GM19463 (cell line): ENCODE measurements around the gene TDRD7.
"Not testable (repeated sequence)": the region's sequence is repeated elsewhere in the genome, so short reads cannot be mapped to it uniquely, and the experiment has no call there.

Experiments used
- ATAC-seq: cut with Tn5 transposase; IDR thresholded peaks from one replicate; pipeline ENCODE4 v1.9.1; 2021; ENCODE audit warnings: mild to moderate bottlenecking, moderate library complexity; ENCODE audit not compliant: unreplicated experiment

The TDRD7 gene

DNA sequence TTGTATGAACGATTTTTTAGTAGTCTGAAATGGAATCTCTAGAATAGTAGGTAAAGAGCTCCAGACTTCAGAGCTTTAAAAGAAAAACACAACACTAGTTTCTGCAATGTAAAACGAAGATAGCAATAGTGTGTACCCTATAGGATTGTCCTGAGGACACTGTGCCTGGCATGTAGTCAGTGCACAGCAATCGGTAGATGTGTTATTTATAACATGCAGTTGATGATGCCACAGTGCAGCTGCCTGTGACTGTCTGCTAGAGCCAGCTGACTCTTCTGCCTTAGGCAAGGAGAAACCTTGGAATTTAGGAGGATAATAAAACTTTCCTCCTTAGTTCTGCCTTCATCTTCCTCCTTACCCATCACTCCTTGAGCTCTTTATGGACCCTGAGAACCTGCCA, 61.8 kb downstream of the TDRD7 start:
- no peak for ATAC-seq

DNA sequence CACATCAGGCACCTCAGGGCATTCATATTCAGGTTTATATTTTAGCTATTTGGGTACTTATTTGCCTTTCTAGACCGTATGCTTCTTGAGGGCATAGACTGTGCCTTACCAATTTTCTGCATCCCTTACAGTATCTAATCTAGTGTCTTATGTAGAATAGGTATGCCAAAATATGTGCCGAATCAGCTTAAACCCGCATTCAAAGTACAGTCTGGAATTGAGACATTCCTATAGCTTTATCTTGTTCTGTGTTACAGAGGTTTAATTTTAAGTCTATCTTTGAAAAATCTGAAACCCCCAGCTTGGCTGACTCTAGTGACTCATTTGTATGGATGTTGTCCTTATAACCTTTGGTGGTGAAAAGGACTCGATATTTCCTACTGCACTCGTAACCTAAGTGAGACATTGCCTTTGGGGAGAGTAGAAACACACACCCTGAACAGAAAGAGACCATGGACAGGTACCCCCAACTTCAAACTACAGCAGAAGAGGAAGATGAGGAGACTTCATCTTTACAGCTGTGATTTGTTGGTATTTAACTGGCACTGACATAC, 62.6 kb downstream of the TDRD7 start:
- no peak for ATAC-seq

DNA sequence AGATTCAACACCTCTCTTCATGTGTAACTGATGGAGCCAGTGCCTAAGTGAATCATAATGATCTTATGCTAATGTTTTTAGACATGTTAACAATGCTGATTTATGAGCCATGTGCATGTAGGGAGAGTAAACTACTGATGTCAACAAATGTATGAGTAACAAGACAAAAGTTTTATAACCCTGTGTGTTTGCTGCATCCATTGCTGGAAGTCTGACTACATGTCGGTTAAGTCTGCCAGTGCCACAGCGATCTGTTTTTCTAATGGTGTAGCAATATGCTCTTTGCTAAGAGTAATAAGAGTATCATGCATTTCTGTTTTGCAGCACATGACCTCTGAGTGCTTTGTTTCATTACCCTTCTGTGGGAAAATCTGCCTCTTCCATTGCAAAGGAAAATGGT, 63.2 kb downstream of the TDRD7 start:
- ATAC-seq = no peak

- ATAC-seq = no peak
These were observed 66.5 kb downstream of the TDRD7 start for GRCh38 chr9:97478301-97478981.

- no peak for ATAC-seq
These were observed 67.7 kb downstream of the TDRD7 start for GRCh38 chr9:97479496-97480159.

- no peak for ATAC-seq
These were observed 68.3 kb downstream of the TDRD7 start for GRCh38 chr9:97480174-97480573.

DNA sequence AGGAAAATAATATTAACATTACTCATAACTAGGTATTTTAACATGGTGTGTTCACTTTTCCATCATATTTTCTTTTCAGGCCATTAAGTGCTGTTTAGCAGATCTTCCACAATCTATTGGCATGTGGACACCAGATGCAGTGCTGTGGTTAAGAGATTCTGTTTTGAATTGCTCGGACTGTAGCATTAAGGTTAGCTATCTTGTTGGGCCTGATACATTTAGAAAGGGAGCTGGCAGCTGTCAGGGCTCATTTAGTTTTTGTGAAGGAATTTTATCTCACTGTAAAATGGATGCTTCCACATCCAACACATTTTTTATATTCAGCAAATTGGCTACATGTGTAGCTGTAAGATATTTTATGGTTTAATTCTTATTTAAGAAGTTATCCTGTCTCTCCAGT, 68.9 kb downstream of the TDRD7 start:
- ATAC-seq = no peak

DNA sequence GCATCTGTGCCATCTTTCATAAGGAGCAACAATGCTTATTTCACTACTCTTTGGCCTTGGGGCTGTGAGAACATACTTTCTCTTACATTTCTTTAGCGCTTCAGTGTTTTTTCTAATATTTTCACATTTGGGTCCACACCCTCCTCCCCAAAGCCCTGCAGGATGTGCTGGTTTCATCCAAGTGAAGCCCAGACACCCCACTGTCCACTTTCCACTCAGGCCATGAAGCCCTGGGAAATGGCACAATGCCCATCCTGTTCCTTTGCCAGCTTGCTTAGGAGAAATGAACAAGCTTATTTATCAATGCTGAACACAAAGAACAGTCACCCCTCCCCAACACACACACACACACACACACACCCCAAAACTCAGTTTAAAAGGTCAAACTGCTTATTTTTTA, 72.2 kb downstream of the TDRD7 start:
- no peak for ATAC-seq

- ATAC-seq = no peak
These were observed 75.2 kb downstream of the TDRD7 start for GRCh38 chr9:97487107-97487506.

DNA sequence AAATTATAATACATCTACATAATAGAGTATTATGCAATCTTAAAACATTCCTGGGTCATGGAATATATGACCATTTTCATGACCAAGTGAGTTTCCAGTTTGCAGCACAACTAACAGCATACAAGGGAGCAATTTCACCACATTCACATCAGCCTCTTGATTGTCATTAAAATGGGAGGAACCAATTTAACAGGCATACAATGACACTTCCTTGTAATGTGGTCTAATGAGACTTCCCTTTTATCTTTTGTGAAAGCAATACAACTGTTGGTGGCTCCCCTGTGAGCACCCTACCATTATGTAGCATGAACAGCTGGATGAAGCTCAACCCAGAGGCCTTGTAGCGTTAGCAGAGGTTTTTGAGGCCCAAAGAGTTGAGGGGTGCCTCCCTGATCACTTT, 76.0 kb downstream of the TDRD7 start:
- ATAC-seq = no peak

DNA sequence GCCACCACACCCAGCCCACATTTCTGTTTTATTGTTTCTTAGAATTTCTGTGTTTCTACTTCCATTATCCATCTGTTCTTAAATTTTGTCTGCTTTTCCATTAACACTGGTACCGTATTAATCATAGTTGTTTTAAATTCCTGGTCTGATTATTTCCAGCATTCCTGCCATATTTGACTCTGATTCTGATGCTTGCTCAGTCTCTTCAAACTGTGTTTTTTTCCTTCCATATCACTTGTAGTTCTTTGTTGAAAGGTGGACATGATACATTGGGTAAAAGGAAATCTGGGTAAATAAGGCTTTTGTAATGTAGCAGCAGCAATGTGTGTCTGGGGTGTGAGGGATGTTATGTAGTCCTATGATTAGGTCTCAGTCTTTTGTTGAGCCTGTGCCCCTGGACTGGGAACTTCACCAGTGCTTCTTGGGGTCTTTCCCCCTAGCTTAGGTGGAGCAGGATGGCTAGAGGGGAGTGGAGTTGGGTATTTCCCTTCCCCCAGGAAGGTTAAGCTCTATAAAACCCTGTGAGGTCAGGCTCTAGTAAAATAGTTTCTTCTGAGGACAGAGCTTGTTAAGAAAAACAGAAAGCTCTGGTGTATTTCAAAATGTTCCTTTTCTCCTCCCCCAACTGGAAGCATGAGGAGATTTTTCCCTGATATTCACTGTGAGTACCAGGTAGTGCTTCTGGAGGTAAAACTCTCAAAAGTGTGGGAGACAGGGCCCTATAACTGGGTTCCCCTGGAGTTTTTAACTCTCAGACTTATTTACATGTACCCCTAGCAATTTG, 79.5 kb downstream of the TDRD7 start:
- ATAC-seq = no peak

- not testable (repeated sequence) for ATAC-seq
These were observed 85.9 kb downstream of the TDRD7 start for GRCh38 chr9:97497558-97498375.

- not testable (repeated sequence) for ATAC-seq
These were observed 87.0 kb downstream of the TDRD7 start for GRCh38 chr9:97498846-97499245.

DNA sequence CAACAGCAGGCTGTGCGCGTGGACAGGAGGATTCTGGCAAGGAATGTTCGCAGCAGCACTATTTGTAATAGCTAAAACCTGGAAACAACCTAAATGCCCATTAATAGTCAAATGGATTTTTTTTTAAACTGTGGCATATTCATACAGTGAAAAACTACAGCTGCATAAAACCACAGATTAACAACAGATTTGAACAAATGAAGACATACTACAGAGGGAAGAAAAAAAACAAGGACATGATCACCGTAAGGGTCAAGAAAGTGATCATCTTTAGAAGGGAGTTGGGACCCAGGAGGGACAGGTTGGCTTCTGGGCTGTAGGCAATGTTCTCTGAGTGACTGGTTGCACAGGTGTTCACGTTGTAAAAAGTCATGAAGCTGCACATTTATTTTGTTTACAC, 88.4 kb downstream of the TDRD7 start:
- no peak for ATAC-seq

GRCh38 chr9:97500765-97501176, 88.9 kb downstream of the TDRD7 start:
- no peak for ATAC-seq

DNA sequence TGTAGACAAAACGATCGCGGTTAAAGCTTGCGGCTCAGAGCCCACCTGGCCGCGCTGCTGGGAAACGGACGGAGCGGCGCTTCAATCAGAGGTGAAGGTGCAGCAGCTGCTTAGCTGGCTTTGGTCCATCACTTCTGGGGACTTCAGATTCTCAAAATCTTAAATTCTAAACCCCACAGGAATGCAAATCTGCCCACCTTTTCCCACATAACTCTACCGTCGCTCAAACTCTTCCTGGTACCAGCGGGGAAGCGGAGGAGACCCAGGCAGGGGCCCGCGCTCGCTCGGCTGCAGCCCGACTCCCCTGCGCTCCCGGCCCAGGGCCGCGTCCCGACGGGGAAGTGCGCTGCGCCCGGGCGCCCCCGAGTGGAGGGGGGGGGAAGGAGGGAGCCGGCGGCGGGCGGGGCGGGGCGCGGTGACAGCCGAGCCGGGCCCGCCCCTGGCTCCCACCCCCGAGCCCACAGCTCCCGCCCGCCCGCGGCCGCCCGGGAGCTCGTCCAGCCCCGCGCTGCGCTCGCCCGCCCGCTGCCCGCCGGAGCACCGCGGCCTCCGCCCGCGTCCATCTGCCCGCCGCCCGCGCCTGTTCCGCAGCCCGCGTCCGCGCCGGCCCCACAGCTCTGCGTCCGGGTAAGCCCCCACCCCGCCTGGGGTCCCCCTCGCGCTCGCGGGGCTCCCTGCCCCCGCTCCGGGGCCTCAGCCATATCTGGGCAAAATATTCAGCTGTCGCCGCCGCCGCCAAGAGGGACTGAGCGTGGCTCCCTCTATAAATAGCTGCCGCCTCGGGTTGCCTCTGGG, 89.5 kb downstream of the TDRD7 start, which contains the start of gene TMOD1:
TMOD1 (plus strand) TSS at position 490 of the 795 bp plus-strand sequence. CDS start 22,523 bp downstream, outside the sequence.
- ATAC-seq = peak; percentile 61

GRCh38 chr9:97501972-97502221, 90.0 kb downstream of the TDRD7 start:
- ATAC-seq = peak; percentile 30

DNA sequence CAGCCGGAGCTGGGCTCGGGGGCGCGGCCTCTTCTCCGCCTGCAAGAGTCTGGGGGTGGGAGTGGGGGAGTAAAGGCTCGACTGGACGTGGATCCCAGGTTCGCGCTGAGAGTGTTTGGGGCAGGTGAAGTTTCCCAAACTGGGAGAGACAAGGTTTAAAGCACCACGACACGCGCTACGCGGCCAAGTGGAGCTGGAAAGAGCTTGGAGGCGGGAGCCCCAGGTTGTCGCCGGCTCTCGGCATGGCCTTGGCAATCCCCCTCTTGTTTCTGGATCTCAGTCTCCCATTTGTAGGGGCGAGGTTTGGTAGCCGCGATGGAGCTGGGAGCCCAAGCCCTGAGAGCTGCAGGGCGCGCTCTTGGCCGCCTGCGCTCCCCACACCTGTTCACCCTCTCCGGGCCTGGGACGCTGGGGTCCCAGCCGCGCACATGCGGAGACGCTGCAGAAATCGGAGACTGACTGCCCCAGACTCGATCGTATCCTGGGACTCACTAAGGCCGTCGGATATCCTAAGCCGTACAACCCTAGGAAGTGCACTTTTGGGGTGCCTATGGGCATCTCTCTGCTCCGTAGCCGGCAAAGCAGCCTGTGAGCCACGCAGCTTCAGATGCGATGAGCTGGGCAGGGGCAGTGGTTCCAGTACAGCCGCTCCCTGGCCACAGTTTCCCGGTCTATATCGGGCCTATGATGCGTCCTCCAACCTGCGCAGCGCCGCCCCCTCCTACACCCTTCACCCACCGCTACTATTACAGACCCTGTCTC, 90.5 kb downstream of the TDRD7 start:
- no peak for ATAC-seq
